GM21367 (cell line): ENCODE data around the gene ZNF222.

ENCODE experiments used
- ATAC-seq: cut with Tn5 transposase; IDR thresholded peaks from one replicate; pipeline ENCODE4 v1.9.1; 2021; ENCODE audit not compliant: unreplicated experiment

Gene ZNF222

DNA sequence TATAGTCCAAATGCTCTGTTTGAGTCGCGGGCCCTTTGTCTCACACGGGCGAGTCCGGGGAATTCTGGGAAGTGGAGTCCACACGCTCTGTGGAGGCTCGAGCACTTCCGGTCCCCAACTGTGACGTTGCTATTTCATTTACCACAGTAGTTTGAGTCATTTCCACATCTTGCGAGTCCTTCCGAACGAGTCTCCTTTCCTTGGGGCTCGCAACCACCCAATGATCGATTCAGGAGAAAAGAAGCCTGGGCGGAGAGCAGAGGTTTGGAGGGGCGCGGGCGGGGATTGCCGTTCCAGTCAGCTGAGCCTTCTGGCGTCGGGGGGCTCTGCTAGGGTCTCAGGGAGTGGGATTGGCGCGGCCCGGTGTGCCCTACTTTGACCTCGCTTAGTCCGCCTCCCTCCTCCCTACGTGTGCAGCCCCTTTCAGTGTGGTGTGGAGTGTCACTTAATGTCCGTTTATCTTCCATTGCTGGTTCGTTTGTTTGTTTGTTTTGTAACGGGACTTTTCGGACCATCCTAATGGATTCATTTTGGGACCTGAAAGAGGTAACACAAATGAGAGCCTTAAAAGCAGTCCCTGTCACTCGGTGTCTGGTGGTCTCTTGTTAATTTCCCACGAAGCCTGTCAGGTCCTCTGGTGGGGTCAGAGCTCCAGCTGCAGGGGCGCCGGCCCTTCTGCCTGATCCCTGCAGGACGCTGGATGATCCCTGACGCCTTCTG lies at the start of gene ZNF222:
ZNF222 (plus strand) TSS at position 163 of the 720 bp plus-strand sequence; CDS start at position 221, 58 bp downstream.
- ATAC-seq = peak; percentile 78

DNA sequence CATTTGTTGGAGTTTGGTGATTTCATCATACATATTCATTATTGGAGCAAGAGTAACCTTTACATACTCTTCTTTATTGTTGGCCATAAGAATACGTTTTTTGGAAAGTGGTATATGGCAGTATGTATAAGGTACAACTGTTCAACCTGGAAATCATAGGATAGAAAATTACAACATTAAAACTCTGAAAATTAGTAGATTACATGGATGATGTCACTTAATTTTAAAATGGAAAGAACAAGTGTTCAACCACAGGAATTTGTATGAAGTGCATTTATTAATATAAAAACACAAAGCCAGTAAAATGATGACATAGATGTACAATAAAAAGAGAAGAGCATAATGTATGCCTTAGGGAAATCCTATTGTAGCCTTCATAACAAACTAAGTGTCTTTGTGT lies 48.4 kb upstream of the ZNF222 start:
- ATAC-seq = no peak

DNA sequence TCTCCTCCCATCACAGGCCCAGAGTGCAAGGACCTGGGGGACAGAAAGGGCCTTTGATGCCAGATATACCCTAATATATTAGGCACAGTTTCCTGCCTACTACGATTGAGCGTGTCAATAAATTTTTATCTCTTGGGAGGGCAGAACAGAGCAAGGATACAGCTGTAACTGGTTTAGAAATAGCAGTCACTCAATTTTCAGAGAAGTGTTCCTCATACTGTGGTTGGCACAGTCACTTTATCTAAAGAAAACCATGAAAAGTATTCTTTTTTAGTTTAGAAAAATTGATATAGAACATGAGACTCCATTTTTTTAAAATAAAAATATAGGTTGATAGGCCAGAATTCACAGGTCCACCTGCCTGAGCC lies 41.7 kb upstream of the ZNF222 start:
- ATAC-seq = no peak

DNA sequence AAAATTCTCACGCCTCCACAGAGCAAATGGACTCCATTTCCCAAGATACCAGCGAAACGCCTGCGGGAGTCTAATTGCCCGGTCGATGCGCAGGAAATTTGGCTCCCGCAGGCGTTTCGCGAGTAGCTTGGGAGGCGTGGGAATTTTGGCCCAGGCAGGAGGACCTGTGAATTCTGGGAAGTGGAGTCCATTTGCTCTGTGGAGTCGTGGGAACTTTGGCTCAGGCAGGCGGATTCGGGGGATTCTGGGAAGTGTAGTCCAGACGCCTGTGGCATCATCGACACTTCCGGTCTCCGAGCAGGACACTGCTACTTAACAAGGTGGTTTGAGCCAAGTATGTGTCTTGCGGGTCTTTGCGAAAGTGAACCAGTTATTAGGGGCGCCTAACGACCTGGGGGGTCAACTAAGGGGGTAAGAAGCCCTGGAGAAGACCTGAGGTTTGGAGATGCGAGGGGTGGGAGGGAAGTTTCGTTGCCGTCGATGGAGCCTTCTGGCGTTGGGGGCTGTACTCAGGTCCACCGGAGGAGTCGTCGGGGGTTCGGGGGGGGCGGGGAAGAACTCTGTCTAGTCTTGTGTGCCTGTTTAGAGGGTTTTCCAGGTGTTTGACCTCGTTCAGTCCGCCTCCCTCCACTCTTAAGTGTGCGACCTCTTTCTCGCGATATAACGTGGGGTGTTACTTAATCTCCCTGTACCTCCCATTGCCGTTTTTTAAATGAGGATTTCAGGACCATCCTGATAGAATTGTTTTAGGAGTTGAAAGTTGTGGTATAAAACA lies 41.1 kb upstream of the ZNF222 start, which contains the start of gene ZNF155:
ZNF155 (plus strand) TSS at position 277 of the 775 bp plus-strand sequence. CDS start 4,356 bp downstream, outside the sequence.
- ATAC-seq = peak; percentile 79

DNA sequence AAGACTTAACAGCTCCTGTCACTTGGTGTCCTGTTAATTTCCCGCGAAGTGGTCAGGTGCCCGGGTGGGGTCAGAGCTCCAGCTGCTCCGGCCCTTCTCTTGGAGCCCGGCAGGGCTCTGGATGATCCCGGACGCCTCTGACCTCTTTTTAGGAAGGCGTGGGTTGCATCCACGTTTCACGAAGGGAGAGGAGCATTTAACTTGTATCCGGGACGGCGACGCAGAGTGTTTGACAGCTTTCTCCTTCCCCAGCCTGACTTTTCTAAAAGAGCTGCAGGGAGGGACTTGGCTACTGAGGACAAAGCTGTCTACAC lies 40.5 kb upstream of the ZNF222 start:
- no peak for ATAC-seq

DNA sequence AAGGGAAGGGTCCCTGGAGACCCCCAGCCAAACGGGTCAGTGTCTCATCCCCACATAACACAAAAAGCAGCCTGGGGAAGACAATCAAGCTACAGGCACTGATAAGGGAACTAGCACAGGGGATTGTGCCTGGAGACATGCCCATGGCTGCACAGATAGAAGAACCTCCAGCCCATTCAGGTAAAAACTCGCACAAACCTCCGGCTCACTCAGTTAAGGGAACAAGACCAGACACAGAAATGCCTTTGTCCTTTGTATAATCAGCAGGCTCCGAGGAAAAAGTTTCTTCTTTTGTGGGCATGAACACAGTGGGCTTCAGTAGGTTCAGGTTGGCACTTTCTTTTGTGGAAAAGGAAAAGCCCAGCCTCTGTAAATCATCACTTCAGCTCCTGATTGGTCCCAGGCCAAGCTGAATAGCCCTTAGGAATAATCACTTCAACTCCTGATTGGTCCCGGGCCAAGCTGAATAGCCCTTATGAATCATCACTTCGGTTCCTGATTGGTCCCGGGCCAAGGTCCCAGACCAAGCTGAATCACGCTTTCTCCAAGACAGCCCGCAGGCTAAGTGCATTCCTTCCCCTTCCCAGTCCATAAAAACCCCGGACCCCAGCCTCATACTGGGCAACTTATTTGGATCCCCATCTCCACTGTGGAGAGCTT lies 27.4 kb upstream of the ZNF222 start:
- no peak for ATAC-seq

DNA sequence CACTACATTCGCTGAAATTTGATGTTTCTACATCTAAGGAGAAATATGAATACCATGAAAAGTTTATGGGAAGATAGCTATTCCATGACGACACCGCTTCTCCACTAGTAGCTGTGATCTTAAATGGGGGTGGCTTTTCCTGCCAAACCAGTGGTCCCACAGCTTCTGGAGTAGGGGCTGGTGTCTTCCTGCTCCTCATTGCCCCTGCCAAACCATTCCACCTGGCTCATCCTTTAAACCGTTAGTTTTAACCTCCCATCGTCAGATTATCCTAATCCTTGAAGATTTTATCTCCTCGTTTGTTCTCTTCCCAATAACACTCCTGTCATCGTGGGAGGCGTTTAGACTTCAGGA lies 23.0 kb upstream of the ZNF222 start:
- no peak for ATAC-seq

DNA sequence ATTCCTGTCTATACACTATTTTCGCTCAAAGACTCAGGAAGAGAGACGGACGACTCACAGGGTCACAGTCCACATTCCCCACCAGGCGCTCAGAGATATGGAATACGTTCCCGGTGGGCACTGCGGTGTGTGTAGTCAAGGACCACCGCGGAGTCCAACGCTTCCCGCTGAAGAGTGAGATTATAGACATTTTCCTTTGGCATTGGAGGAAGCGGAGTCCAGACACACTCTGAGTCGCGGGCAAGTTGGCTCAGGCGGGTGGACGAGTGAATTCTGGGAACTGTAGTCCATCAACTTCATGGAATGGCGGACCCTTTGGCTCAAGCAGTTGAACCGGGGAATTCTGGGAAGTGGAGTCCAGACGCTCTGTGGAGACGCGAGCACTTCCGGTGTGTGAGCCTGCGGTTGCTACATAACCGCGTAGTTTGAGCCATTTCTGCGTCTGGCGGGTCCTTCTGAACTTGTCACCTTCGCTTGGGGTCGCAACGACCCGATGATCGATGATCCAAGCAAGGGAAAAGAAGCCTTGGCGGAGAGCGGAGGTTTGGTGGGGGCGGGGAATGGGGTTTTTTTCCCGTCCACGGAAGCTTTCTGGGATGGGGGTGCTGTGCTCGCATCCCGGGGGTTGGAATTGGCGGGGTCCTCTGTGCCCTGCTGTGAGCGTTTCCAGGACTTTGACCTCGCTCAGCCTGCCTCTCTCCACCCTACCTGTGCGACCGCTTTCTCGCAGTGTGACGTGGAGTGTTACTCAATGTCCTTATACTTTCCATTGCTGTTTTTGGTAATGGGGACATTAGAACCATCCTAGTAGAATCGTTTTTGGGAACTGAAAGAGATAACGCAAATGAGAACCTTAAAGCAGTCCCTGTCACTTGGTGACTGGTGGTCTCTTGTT lies 22.4 kb upstream of the ZNF222 start, which contains the start of gene ZNF230:
ZNF230 (plus strand) TSS at position 392 of the 895 bp plus-strand sequence. CDS start 4,122 bp downstream, outside the sequence.
- peak; percentile 90 for ATAC-seq

DNA sequence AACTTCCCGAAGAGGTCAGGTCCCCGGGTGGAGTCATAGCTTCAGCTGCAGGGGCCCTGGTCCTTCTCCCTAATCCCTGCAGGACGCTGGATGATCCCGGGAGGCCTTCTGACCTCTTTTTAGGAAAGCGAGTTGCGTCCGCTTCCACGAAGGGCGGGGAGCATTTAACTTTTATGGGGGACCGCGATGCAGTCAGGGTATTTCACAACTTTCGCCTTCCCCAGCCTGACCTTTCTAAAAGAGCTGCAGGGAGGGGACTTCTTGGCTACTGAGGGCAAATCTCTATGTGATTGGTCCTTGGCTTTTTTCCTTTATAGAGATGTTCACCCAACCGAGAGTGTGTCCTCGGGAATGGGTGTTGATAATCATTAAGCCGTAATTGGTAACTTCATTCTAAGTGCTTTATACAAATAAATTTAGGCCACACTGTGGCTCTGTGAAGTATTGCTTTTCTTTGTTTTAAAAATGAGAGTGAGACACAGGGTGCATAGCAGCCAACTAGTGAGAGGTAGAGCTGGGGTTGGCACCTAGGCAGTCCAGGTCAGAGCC lies 21.6 kb upstream of the ZNF222 start:
- no peak for ATAC-seq

DNA sequence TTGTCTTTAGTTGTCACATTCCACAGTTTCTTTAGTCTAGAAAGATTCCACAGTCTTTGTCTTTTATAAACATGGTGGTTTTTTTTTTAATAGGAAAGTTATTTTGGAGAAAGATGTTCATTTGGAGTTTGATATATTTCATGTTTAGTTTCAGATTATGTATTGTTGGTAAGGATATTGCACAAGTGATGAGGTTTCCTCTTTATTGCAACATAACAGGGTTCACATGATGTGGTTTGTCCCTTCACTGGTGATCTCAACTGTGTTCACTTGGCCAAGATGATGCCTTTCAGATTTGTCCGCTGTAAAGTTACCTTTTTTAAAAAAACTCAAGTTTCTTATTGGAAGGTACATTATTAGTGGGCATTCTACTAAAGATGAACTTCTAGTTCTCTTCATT lies 19.2 kb upstream of the ZNF222 start:
- no peak for ATAC-seq

DNA sequence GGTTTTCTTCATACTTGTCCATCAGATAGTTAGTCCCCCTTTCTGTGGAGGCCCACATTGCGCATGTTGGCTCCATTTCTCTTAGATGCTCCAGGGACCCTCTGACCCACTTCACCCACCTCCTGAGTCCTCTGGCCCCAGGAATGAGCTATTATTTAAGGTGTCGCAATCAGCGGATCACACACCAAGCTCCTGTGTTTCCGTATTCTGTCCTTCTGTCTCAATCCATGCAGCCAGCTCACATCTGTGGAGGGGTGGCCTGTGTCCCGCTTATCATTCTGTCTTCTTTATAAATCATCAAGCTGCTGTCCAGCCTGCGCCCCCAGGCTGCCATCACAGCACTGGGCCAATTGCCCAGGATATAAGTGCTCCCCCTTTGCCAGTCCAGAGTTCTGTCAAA lies 17.7 kb upstream of the ZNF222 start:
- no peak for ATAC-seq

DNA sequence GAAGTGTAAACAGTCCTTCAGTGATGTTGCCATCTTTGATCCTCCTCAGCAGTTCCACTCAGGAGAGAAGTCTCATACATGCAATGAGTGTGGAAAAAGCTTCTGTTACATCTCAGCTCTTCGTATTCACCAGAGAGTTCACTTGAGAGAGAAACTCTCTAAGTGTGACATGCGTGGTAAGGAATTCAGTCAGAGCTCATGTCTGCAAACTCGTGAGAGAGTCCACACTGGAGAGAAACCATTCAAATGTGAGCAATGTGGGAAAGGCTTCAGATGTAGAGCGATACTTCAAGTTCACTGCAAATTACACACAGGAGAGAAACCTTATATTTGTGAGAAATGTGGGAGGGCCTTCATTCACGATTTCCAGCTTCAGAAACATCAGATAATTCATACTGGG lies 14.7 kb upstream of the ZNF222 start:
- no peak for ATAC-seq

DNA sequence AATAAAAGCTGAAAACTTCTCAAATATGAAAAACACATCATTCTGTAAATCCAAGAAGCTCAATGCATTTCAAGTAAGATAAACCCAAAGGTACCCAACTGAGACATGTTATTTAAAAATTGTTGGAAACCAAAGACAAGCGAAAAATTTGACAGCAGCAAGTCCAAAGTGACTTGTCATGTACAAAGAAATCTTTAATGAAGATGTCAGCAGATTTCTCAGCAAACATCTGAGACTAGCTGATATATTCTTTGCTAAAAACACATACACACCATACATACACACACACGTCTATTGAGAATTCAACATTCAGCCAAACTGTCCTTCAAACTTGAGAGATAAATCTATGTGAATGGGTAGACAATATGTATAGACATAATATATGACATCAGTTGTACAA lies 5.7 kb upstream of the ZNF222 start:
- no peak for ATAC-seq

DNA sequence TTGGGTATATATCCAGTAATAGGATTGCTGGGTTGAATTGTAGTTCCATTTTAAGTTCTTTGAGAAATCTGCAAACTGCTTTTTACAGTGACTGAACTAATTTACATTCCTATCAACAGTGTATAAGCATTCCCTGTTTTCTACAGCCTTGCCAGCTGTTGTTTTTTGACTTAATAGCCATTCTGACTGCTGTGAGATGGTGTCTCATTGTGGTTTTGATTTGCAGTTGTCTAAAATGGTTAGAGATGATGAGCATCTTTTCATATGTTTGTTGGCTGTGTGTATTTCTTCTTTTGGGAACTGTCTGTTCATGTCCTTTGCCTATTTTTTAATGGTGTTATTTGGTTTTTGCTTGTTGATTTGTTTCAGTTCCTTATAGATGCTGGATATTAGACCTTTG lies 4.0 kb upstream of the ZNF222 start:
- ATAC-seq = no peak

DNA sequence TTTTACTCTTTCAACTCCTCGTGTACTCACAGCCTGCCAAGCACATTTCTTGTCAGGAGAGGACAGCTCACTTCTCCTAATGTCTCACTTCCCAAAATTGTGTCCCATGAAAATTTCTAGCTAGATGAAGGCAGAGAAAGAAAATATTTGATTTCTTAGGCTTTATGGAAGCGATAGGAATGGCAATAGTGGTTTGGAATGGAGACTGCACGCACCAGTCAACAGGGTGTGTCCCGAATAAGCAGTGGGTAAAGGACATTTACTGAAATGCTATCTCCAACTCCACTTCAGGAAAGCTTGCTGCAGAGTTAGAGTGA lies 321 bp upstream of the ZNF222 start:
- ATAC-seq = no peak

DNA sequence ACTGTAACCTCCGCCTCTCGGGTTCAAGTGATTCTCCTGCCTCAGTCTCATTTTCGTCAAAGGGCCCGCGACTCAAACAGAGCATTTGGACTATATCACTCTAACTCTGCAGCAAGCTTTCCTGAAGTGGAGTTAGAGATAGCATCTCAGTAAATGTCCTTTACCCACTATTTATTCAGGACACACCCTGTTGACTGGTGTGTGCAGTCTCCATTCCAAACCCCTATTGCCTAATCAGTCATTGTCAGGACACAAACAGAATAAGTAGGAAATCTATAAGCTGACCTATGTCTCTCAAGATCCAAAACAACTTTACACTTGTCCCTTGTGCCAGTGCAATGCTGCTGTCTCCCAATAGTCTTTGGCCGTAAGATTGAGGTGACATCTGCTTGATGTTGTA lies 1.4 kb downstream of the ZNF222 start:
- ATAC-seq = no peak

DNA sequence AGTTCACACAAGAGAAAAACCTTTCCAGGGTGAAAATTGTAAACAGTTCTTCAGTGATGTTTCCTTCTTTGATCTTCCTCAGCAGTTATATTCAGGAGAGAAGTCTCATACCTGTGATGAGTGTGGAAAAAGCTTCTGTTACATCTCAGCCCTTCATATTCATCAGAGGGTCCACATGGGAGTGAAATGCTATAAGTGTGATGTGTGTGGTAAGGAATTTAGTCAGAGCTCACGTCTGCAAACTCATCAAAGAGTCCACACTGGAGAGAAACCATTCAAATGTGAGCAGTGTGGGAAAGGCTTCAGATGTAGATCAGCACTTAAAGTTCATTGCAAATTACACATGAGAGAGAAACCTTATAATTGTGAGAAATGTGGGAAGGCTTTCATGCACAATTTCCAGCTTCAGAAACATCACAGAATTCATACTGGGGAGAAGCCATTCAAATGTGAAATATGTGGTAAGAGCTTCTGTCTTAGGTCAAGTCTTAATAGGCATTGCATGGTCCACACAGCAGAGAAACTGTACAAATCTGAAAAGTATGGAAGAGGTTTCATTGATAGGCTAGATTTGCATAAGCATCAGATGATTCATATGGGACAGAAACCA lies 6.9 kb downstream of the ZNF222 start:
- no peak for ATAC-seq

DNA sequence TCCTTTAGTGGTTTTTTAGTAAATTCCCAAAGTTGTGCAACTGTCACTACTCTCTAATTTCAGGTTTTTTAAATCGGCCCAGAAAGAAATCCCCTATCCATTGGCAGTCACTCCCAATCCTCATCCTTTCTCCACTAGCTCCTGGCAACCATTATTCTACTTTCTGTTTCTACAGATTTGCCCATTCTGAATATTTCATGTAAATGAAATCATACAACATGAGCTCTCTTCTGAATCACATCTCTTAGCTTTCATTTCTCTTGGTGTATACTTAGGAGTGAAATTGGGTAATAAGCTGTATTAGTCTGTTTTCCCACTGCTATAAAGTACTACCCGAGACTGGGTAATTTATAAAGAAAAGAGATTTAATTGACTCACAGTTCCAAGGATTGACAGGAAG lies 17.0 kb downstream of the ZNF222 start:
- no peak for ATAC-seq

DNA sequence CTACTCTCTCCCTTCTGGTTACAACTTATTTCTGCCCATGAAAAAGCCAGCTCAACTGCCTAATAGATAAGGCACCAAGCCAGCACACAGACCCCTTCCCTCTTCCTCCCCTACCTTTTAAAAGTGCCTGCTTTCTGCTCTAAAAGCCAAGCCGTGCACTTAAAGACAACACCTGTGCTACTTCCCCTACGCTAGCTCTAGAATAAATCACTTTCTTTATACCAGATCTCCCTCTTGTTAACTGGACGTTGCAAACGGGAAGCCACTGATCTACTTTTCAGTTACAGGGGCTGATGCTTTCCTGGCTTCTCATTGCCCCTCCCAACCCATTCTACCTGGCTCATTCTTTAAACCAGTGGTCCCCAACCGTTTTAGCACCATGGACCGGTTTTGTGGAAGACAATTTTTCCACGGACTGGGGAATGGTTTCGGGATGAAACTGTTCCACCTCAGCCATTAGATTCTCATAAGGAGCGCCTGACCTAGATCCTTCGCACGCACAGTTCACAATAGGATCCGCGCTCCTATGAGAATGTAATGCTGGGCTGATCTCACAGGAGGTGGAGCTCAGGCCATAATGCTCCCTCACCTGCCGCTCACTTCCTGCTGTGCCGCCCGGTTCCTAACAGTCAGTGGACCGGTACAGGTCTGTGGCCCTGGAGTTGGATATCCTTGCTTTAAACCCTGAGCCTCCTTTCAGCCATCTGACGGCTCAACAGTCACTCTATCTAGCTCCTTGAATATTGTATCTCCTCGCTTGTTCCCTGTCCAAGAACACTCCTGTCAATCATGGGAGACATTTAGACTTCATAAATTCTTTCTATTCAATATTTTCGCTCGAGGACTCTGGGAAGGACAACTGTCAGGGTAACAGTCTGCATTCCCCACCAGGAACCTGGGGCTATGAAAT lies 25.8 kb downstream of the ZNF222 start:
- no peak for ATAC-seq
